Midbrain (tissue), 1 donor: ENCODE data around the gene MLIP.

Source experiments
- DNase-seq: peaks from one replicate; lab custom pipeline; 2025; lab: John Stamatoyannopoulos, UW

MLIP gene

DNA sequence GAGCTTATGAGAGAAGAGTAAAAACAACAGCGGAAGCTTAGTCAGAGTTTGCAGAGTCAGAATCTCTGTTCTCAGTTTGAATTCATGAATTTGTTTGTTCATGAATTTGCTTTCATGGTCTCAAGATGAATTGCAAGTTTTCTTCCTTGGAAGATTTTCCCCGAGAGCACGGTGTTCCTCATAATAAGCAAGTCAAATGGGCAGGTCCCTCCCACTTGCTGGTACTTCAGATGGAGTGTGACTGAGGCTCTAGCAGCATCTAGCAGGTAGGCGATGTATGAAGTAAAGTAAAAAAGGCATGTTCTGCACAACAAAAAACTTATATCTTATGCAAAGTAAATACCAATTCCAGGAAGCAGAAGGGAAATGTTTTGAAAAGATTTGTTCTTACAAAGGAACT is 15.5 kb upstream of the MLIP start:
- no peak for DNase-seq

DNA sequence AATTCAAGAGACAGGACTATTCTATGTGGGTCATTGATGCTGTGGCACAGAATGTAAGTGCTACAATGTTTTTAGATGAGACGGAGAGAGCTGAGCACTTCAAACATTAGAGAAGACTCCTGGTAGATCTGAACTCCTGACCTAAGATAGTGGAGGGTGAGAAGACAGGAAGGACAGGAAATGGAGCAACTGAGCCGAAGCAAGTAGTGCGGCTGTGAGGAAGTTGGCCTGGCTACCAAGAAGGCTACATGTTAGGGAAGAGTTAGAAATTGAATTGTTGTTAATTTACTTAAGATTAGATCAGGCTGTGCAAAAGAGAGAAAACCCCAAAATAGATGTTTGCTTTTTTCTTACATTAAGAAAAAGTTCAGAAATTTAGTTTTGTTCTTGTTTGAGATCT is 14.4 kb upstream of the MLIP start:
- no peak for DNase-seq

DNA sequence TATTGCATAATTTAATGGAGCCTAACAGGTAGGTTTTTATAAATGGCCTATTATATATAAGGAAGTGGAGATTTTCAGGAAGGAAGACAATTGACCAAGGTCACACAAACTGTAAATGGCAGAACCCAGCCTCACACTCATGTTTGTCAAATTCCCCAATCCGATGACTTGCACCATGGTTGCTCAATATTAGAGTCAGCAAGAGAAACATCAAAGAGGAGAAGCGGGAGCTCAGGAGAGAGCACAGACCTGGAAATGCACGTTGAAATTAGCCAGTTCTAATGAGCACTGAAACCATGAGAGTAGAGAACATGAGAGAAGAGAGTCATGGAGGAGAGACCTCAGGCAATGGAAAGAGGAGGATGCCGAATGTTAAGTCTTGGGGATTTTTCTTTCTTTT is 13.5 kb upstream of the MLIP start:
- DNase-seq, result no peak

DNA sequence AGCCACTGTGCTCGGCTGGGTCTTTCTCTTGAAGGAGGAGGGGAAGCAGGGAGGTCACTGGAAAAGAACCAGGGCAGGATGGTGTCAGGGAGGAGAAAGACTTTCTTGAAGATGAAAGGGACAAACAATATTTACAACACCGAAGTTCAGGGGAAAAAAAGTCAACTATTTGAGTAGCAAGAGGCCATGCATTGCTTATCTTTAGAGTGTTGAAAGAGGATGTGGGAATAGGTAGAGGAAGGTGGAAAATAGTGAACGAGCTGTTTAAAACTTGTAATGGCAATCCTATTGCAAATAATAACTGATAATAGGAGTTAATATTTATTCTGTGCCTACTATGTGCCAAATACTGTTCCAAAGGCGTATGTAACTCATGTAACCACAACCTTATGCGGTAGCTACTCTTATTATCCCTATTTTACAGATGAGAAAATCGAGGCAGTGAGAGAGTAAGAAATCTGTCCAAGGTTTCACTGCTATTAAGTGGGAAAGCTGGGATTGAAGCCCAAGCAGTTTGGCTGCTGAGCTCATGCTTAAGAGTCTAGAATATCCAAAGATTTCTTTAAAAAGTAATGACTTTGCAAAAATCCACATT is 12.7 kb upstream of the MLIP start:
- no peak for DNase-seq

DNA sequence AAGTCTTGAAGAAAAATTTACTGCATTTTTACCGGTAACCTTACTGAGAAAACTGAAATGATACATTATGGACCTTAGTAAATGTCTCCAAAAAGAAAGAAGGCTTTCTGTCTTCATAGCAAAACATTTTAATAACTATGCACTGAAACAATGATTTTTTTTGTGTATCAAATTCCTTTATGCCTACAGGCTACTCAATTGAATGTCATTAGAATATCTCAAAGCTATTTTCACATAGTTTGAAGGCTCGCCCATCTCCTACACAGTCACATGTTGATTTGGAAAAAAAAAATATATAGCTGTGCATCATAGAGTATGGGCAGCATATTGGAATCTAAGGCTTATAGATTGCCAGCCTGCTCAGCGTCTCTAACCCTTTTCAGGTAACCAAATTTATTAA is 12.0 kb upstream of the MLIP start:
- DNase-seq, result no peak

DNA sequence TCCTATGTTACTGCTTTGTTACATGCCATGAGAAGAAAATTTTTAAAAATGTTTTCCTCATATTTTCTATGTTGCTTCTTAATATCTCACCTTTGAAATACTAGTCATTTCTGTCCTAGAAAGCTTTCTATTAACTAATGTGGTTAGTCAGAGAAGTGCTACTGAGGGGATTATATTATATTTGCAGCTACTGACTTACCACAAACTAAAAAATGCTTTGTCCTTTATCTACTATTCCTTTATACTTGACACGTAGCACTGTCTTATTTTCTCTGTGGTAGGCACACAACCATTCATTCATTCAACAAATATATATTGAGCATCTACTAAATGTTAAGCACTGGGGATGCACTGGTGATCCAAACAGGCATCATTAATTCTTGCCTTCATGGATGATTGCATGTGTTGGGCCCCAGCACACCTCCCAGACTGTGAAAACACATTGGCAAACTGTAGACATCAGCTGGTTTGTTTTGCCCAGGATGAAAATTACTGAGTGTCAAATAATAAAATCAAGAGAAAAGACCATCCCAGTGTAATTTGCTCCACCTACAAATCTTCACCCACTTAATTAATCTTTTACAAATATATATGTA is 10.7 kb upstream of the MLIP start:
- DNase-seq, result no peak

DNA sequence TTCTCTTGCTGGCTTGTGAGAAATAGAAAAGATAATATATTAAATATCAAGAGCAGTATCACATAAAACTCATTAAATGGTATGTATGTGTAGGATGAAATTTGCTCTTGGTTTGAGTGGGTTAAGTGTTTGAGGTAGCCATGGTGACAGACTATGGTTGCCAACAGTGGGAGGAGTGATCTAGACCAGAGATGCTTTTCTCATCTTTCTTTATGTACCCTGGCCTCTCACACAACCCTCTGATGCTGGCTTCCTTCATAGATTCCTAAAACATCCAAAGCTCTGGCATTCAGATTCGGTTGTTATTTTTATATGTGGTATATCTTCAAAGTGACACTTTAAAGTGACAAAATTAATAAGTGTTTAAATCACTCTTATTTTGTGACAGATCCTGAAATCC is 9.0 kb upstream of the MLIP start:
- DNase-seq, result no peak

DNA sequence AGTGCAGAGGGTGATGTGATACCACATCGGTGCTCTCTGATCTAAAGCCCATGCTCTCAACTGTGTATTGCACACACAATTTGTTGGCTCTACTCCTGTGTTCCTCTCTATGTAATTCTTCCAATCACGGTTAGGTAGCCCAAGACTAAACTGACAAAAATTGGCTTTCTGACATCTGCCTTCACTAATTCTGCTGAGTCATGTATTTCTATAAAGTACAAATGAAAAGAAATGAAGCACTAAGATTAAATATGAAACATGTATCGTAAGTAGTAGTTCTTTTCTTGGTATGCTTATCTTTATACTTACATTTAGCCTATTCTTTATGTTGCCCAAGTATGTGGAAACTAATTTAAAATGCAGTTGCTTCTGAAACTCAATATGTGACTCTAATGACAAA is 7.7 kb upstream of the MLIP start:
- no peak for DNase-seq

DNA sequence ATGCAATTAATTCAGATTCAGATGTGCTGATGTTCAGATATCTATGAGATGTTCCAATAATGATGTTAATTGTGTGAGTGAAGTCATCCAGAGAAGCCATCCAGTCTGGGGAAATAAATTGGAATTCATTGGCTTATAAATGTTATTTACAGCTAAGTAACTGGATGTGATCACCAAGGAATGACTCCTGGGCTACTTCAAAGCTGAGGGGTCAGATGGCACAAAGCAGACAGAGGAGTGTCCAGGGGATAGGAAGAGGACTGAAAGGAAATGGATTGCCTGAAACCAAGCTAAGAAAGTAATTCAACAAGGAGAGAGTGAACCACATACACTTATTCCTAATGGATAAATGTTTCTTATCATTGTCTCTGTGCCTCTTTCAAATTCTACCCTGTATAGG is 4.5 kb upstream of the MLIP start:
- no peak for DNase-seq

DNA sequence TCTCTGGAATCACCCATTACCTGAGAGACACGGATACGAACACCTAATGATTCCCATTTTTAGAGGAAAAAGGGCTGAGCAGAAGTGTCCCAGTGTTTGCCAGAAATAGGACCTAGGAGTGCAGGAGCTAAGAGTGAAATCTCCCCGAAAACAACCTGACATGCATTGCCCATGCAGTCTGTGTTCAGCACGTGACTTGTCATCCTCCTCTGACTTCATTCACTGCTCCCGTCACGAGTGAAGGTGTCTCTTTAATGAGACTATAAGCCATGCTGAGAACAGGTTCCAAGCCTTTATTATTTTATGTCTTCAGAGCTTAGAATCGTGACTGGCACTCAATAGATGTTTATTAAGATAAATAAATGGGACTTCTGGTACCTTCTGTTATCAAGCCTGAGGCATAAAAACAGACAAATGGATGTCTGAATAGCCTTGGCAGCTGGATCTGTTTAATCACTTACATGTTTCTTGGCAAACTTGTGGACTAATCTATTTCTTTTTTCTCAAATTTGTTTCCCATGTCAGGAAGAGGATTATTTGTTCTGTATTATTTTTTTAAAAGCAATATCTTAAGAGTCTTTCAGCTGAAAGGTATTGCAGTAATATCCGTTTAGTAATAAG is 3.7 kb upstream of the MLIP start:
- no peak for DNase-seq

DNA sequence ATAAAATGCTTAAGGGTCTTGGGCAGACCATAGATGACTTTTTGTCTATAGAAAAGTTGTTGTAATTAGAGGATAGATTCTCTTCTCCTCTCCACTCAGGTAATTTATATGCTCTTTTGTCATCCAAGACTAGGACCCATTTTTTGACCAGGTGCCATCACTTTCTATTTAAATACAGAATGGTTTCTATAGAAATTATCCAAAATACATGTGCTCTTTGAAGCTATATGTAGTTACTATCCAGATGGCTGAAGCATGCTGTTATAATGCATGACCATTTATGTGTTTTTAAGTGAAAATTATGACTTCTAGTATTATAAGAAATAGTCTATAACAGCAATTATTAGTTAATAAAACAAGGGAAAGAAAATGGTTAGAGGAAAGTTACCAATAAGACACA is 3.0 kb upstream of the MLIP start:
- no peak for DNase-seq

DNA sequence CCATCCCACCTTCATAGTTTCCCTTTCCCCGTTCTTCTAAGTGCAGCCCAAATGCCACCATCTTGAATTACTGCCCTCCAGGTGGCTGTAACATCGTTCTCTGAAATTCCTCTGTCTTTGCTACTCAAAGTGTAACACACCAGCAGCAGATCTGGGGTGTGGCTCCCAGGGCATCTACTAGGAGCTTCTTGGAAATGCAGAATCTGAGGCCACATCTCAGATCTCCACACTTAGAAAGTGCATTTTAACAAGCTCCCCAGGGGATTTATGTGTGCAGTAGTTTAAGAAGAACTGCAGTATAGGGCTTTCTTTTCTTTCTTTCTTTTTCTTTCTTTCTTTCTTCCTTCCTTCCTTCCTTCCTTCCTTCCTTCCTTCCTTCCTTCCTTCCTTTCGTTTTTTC is 1.7 kb upstream of the MLIP start:
- DNase-seq, result no peak

DNA sequence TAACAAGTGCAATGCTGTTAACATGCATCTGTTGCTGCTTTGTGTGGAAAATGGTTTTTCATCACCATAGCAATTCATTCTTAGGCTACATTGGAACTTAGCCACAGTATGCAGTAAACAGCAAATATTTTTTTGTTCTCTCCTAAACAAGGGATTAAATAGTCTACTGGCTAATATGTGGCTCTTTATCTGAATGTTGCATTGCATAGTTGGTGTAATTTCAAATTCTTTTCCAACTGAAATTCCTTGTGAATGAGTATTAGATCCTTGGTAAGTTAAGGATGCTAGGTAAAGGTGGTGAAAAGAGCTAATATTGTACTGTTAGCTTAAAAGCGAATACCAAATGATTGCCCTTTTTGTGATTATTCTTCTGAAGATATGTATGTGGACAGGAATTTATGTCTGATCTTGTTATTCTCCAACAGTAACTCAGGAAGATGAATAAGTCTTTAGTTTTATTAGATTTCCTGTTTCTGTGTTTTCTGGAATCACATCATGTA is 958 bp downstream of the MLIP start:
- no peak for DNase-seq

DNA sequence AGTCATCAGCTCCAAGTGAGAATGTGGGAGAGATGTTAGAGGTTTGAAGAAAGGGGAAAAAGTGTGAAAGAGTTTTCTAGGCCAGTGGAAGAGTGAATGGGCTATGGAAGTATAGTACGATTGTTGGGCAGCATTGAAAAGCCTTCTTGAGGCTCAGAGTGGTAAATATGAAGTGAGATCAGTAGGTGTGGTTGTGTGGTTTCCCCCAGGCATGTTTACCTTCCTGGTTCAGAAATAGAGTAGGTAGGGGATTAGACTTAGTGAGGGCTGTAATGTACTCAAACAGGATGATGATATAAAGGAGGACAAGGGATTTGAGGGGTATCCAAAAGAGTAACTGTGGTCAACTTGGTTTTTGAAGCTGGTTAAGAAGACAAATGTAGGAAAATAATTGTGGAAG is 3.7 kb downstream of the MLIP start:
- DNase-seq, result no peak

DNA sequence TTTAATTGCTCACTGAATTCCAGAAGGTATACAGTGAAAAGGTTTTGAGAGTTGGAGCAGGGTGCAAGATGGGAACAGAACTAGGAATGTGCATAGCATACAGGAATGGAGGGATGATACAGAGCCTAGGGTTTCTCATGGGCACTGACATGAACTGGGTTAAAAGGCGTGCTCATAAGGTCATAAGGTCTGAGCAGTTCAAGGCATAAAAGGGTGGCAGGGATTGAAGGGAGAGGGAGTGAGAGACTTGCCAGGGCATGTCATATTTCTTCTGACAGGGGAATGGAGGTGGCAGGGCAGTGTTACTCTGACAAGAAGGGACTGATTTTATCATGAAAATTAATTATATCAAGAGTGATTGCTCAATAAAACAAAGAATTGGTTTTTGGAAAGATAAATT is 4.7 kb downstream of the MLIP start:
- no peak for DNase-seq

DNA sequence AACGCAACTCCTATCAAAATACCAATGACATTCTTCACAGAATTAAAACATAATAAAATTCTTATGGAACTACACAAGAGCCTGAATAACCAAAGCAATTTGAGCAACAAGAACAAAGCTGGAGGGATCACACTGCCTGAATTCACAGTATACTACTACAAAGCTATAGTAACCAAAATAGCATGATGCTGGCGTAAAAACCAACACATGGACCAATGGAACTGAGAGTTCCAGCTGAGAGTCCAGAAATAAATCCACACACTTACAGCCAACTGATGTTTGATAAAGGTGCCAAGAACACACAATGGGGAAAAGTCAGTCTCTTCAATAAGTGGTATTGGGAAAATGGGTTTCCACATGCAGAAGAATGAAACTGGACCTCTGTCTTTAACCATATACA is 6.9 kb downstream of the MLIP start:
- DNase-seq, result no peak

DNA sequence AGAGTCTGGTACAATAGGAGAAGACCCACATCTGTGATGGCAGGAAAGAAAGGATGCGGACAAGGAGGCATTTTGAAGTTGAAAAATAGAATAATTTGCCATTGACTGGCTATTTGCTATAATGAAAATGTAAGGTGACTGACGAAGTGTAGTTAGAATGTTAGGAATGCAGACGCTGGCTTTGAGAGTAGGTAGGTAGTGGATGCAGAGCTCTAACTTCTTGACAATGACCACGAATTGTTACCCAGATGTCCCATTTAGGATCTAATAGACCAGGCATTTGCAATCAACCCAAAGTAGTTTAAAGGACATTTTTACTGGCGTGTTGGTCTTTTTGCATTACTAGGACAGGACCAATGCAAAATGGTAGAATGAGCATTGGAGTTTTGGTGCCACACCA is 14.2 kb downstream of the MLIP start:
- no peak for DNase-seq

DNA sequence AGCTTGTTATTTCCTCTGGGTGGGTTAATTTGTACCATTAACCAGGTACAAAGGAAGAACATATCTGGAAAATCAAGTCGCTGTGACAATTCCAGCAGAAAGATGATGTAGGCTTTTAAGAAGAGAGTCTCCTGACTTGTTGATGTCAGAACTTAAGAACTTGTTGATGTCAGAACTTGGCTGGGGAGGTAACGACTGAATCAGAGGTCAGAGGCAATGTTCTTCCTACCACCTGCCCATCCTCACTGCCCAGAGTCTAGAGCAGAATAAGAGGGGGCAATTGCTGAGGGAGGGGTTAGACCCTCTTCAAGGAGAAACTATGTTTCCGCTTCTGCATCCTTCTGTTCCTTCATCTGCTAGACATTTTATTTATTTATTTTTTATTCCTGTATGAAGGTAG is 18.9 kb downstream of the MLIP start:
- DNase-seq, result no peak

DNA sequence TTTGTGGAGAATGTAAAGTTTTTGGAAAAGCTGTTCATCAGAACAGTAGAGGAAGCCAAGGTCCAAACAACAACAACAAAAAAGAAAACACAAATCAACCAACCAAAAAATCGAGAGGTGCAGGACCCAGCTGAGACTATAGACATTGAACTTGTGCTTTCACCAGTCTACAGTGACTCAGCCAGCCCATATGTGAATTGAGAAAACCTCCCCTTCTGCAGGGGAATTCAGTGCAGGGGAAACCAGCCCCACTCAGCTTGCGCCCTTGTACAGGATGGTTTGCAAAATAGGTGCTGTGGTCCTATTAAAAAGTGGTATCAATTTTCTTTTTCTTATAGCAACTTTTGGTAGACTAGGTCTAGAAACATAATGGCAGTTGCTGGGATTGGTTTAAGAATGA is 21.3 kb downstream of the MLIP start:
- DNase-seq, result no peak

DNA sequence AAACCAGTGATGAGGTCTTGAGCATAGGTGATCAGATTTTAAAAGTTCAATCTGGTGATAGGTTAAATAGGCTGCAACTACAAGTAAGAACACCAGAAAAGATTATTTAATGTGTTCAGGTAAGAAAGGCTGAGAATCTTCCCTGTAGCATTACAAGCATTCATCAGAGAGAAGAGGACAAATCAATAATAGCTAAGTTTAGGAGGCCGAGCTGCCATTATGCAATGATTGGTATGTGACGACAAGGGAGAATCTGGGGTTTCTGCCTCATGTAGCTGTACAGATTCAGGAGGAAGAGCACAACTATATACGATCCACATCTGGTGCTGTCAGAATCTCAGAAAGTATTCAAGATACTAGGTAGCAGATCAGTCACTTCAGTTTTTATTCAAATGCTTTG is 21.9 kb downstream of the MLIP start:
- no peak for DNase-seq

DNA sequence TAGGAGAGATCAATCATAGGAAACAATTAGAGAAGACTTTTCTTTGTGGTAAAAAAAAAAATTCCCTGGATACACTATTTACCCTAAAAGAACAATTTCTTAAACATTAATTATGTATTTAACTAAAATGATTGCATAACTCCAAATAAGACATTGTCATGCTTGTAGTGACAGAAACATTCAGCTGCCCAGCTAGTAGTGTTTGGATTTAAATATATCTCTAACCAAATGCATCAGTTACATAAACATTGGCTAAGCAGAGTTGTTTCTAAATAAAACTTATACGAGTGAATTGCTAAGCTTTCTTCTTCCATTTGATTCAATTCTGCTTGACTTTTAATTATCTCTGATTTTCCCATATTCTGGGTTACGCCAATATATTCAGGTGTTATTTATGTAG is 23.7 kb downstream of the MLIP start:
- DNase-seq, result no peak

DNA sequence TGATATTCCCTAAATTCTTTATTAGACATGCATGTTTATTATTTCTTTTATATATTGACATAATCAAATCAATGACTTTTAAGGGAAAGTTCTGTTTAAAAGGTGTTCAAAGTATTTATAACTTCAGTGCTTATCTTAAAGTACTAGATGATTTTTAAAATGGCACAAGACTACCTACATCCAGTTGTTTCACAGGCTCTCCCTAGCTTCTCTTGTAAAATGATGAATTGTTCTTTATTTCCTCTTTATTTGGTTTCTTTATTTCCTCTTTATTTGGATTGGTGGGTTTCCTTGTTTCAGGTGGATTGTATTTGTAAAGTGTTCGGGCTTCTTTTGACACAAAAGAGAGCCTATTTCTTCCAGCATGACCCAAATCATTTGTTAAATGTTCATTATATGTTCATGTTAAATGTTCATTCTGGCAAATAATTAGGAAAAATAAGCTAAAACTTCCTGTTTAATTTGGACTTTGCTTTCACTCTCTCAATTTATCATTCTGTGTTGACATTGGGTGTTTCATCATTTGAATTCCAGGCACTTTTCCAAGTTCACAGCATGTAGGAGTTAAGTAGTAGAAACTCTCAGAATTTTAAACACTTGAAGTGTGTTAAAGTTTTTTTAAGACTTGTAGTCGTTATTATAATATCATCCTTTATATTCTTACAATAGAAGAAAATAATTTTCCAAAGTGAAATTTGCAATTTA is 24.6 kb downstream of the MLIP start:
- no peak for DNase-seq

DNA sequence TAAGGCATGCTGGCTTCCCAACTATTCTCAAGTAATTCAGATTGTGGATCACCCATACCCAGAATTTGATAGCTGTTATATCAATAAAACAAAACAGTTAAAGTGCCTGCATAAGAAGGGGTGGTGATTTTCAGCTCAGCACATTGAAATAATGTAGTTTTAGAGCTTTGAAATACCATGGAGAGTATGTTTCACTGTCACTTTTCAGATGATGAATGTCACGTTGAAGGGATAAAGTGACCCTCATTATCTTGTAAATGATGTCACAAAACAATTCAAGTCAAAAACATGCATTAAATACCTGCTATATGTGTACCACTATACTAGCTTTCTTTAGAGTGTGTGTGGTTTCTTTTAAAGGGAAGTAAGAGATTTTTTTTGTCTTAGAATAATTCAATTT is 27.6 kb downstream of the MLIP start:
- DNase-seq, result no peak
